H9 (cell line): ENCODE measurements around the gene CEP112. TPM values are rescaled to one million over a fixed set of nuclear protein-coding genes. Genes with fewer than 3 reads are reported as not detected.

ENCODE experiments used
- DNase-seq: peaks from one replicate; pipeline ENCODE4 v3.0.0-alpha.2; 2017
- H2AFZ ChIP-seq: one replicate; pipeline ENCODE4 v1.6.1; 2013; ENCODE audit warnings: mild to moderate bottlenecking, low read length, control low read depth, moderate library complexity
- H2AK5ac ChIP-seq: 2 replicates; pipeline ENCODE4 v1.6.1; 2013; ENCODE audit warnings: low read length, control low read depth, mixed read lengths; ENCODE audit not compliant: insufficient read length
- H2BK120ac ChIP-seq: one replicate; pipeline ENCODE4 v1.6.1; 2013; ENCODE audit warnings: low read depth, mild to moderate bottlenecking, low read length, control low read depth, inconsistent platforms; ENCODE audit not compliant: poor library complexity, severe bottlenecking
- H2BK12ac ChIP-seq: 2 replicates; pipeline ENCODE4 v1.6.1; 2013; ENCODE audit warnings: low read length, control low read depth, mixed read lengths, low read depth; ENCODE audit not compliant: insufficient read length
- H2BK15ac ChIP-seq: 2 replicates; pipeline ENCODE4 v1.6.1; 2013; ENCODE audit warnings: low read depth, low read length, control low read depth
- H2BK20ac ChIP-seq: one replicate; pipeline ENCODE4 v1.6.1; 2013; ENCODE audit warnings: low read depth, mild to moderate bottlenecking, low read length, control low read depth, inconsistent platforms; ENCODE audit not compliant: poor library complexity, severe bottlenecking
- H2BK5ac ChIP-seq: 2 replicates; pipeline ENCODE4 v1.6.1; 2013; ENCODE audit warnings: low read length, control low read depth, mixed read lengths; ENCODE audit not compliant: insufficient read length
- H3K14ac ChIP-seq: 2 replicates; pipeline ENCODE4 v1.6.1; 2013; ENCODE audit warnings: low read length, control low read depth; ENCODE audit not compliant: insufficient read depth
- H3K18ac ChIP-seq: 2 replicates; pipeline ENCODE4 v1.6.1; 2013; ENCODE audit warnings: low read depth, mild to moderate bottlenecking, mixed read lengths, low read length, control low read depth; ENCODE audit not compliant: insufficient read length
- H3K23ac ChIP-seq: 2 replicates; pipeline ENCODE4 v1.6.1; 2013; ENCODE audit warnings: low read length, control low read depth, mixed read lengths, low read depth; ENCODE audit not compliant: insufficient read length
- H3K23me2 ChIP-seq: 2 replicates; pipeline ENCODE4 v1.6.1; 2013; ENCODE audit warnings: low read depth, mild to moderate bottlenecking, mixed read lengths, low read length, control low read depth; ENCODE audit not compliant: insufficient read length, poor library complexity, severe bottlenecking
- H3K27ac ChIP-seq: 2 replicates; pipeline ENCODE4 v1.5.1; 2013; ENCODE audit warnings: low read length, control low read depth, mixed read lengths, low read depth; ENCODE audit not compliant: insufficient read length
- H3K27me3 ChIP-seq: 2 replicates; pipeline ENCODE4 v1.6.1; 2013; ENCODE audit warnings: low read length, control low read depth, inconsistent platforms; ENCODE audit not compliant: insufficient read depth
- H3K4ac ChIP-seq: 2 replicates; pipeline ENCODE4 v1.6.1; 2013; ENCODE audit warnings: low read depth, mild to moderate bottlenecking, control low read depth, inconsistent platforms, low read length, moderate library complexity
- H3K4me1 ChIP-seq: 2 replicates; pipeline ENCODE4 v1.6.1; 2013; ENCODE audit warnings: low read length, control low read depth, inconsistent platforms; ENCODE audit not compliant: insufficient read depth
- H3K4me2 ChIP-seq: 2 replicates; pipeline ENCODE4 v1.6.1; 2013; ENCODE audit warnings: low read length, control low read depth, mixed read lengths; ENCODE audit not compliant: insufficient read length, insufficient read depth
- H3K56ac ChIP-seq: 2 replicates; pipeline ENCODE4 v1.6.1; 2013; ENCODE audit warnings: low read depth, mild to moderate bottlenecking, mixed read lengths, low read length, control low read depth; ENCODE audit not compliant: insufficient read length
- H3K79me1 ChIP-seq: 2 replicates; pipeline ENCODE4 v1.6.1; 2013; ENCODE audit warnings: low read depth, mild to moderate bottlenecking, moderate library complexity, low read length, control low read depth, inconsistent platforms; ENCODE audit not compliant: insufficient read depth, poor library complexity, severe bottlenecking
- H3K79me2 ChIP-seq: 2 replicates; pipeline ENCODE4 v1.6.1; 2013; ENCODE audit warnings: low read length, control low read depth, inconsistent platforms; ENCODE audit not compliant: insufficient read depth
- H3K9ac ChIP-seq: 2 replicates; pipeline ENCODE4 v1.6.1; 2013; ENCODE audit warnings: low read length, control low read depth, mixed read lengths; ENCODE audit not compliant: insufficient read length; ENCODE audit errors: extremely low read depth
- H3K9me3 ChIP-seq: one replicate; pipeline ENCODE4 v1.6.1; 2013; ENCODE audit warnings: low read depth, low read length, inconsistent platforms; ENCODE audit not compliant: control insufficient read depth
- H3T11ph ChIP-seq: one replicate; pipeline ENCODE4 v1.6.1; 2013; ENCODE audit warnings: mild to moderate bottlenecking, low read length, control low read depth, inconsistent platforms
- H4K20me1 ChIP-seq: one replicate; pipeline ENCODE4 v1.6.1; 2013; ENCODE audit not compliant: control insufficient read depth, insufficient read length, insufficient read depth
- H4K5ac ChIP-seq: 2 replicates; pipeline ENCODE4 v1.6.1; 2013; ENCODE audit warnings: low read depth, mild to moderate bottlenecking, mixed read lengths, low read length, control low read depth; ENCODE audit not compliant: insufficient read length
- H4K8ac ChIP-seq: replicated peaks from 2 replicates; pipeline ENCODE4 v1.6.1; 2013; ENCODE audit warnings: low read length, control low read depth, mixed read lengths, low read depth; ENCODE audit not compliant: insufficient read length
- H4K91ac ChIP-seq: 2 replicates; pipeline ENCODE4 v1.6.1; 2013; ENCODE audit warnings: low read depth, mild to moderate bottlenecking, moderate library complexity, mixed read lengths, low read length, control low read depth; ENCODE audit not compliant: insufficient read length
- H3K27ac Mint-ChIP-seq, 3 experiments: 2 replicates in 2 of 3; 3 replicates in 1 of 3; pipeline ENCODE4 v1.8.0; 2020 to 2021; ENCODE audit warnings: mixed read lengths in 3 of 3, mild to moderate bottlenecking in 1 of 3, moderate library complexity in 1 of 3
- H3K27me3 Mint-ChIP-seq: 2 replicates; pipeline ENCODE4 v1.8.0; 2021; ENCODE audit warnings: low read depth, mild to moderate bottlenecking, moderate library complexity, mixed read lengths
- H3K36me3 Mint-ChIP-seq, 3 experiments: 2 replicates in 2 of 3; 3 replicates in 1 of 3; pipeline ENCODE4 v1.8.0; 2020 to 2021; ENCODE audit warnings: low read depth in 3 of 3, mixed read lengths in 3 of 3; ENCODE audit not compliant: insufficient read depth in 1 of 3
- H3K4me1 Mint-ChIP-seq, 2 experiments: 2 replicates each; pipeline ENCODE4 v1.8.0; 2020; ENCODE audit warnings: mixed read lengths in 2 of 2
- H3K4me3 Mint-ChIP-seq, 2 experiments: 2 replicates in 1 of 2; 3 replicates in 1 of 2; pipeline ENCODE4 v1.8.0; 2020 to 2021; ENCODE audit warnings: mild to moderate bottlenecking in 2 of 2, mixed read lengths in 2 of 2, moderate library complexity in 1 of 2
- H3K9me3 Mint-ChIP-seq, 2 experiments: 2 replicates in 1 of 2; 3 replicates in 1 of 2; pipeline ENCODE4 v1.8.0; 2020; ENCODE audit warnings: mild to moderate bottlenecking in 2 of 2, mixed read lengths in 2 of 2, moderate library complexity in 1 of 2
- WGBS: extraction: QIAGEN DNeasy Blood & Tissue Kit; methylation state at CpG from one replicate; pipeline ENCODE4 v1.1.7; 2013; ENCODE audit warnings: missing lambda C conversion rate, low lambda C conversion rate, mixed read lengths; ENCODE audit not compliant: insufficient read length; ENCODE audit errors: extremely low coverage; 5-methylcytosine and 5-hydroxymethylcytosine counted together
- total RNA-seq: library from RNA; stranded (reverse); gene quantifications from 2 replicates; pipeline ENCODE4 v1.2.1, GENCODE V29; 2021
- TF ChIP-seq, protein P1 (sequence below): fragments of 200-600 bp; sonication (generic); conservative IDR thresholded peaks from 3 replicates; pipeline ENCODE4 v1.8.0; 2021; ENCODE audit warnings: antibody characterized with exemption, mild to moderate bottlenecking

CEP112 gene
- total RNA-seq, 1 experiment from 2014 or later, result 5.4 TPM

DNA sequence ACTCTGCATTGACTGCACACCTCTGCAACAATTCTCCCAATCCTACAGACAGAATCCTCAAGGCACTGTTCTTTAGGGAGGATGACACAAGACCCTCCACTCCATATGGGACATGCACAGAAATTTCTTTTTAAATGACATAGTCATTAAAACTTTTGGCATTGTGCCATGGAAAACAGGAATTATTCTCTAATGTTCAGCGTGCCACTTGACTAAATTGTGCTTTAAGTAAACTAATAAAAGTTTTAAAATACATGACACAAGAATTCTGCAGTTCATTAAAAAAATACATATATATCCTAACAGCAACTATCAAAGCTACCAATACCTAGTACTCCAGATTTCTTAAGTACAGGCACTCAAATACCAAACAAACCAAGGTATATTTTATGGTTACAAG, 16.0 kb downstream of the CEP112 start:
- Histone ChIP-seq H3K23me2 (no peaks in the 10 kb centered on the region), H4K5ac (no peak overlapping the region), H2BK120ac (no peak overlapping the region), H3K9ac (no peak overlapping the region), H3T11ph (no peak overlapping the region), H3K27ac (no peak overlapping the region), H3K14ac (no peak overlapping the region), H2BK5ac (no peak overlapping the region), H3K9me3 (no peaks in the 10 kb centered on the region), H3K56ac (no peak overlapping the region), H3K23ac (no peak overlapping the region), H3K79me1 (no peaks in the 10 kb centered on the region), H3K4me1 (no peaks in the 10 kb centered on the region), H2BK12ac (no peak overlapping the region), H3K27me3 (no peaks in the 10 kb centered on the region), H4K8ac (no peak overlapping the region), H2AK5ac (no peak overlapping the region), H3K18ac (no peak overlapping the region), H4K20me1 (no peaks in the 10 kb centered on the region), H3K4me2 (no peak overlapping the region), H2BK15ac (no peak overlapping the region), H2BK20ac (no peak overlapping the region), H4K91ac (no peak overlapping the region), H3K4ac (no peak overlapping the region), H2AFZ (no peak overlapping the region), H3K79me2 (no peaks in the 10 kb centered on the region)
- Mint-ChIP-seq H3K27ac (no peak overlapping the region), H3K27me3 (no peaks in the 10 kb centered on the region), H3K9me3 (no peaks in the 10 kb centered on the region), H3K4me3 (no peak overlapping the region), H3K4me1 (no peaks in the 10 kb centered on the region), H3K36me3 (0 out of 7 replicates have a peak, but pooled peaks cover 0 to 3% (median 0%) of the 10 kb centered on the region in 3 experiments)
- TF ChIP-seq, protein P1, sequence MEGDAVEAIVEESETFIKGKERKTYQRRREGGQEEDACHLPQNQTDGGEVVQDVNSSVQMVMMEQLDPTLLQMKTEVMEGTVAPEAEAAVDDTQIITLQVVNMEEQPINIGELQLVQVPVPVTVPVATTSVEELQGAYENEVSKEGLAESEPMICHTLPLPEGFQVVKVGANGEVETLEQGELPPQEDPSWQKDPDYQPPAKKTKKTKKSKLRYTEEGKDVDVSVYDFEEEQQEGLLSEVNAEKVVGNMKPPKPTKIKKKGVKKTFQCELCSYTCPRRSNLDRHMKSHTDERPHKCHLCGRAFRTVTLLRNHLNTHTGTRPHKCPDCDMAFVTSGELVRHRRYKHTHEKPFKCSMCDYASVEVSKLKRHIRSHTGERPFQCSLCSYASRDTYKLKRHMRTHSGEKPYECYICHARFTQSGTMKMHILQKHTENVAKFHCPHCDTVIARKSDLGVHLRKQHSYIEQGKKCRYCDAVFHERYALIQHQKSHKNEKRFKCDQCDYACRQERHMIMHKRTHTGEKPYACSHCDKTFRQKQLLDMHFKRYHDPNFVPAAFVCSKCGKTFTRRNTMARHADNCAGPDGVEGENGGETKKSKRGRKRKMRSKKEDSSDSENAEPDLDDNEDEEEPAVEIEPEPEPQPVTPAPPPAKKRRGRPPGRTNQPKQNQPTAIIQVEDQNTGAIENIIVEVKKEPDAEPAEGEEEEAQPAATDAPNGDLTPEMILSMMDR, result no peak
- no peak for DNase-seq
- no CpG with 5 or more reads among the region's 1 CpG for WGBS
